GM19463 (cell line): Measurements from ENCODE around the gene CUX1.
"Not testable (repeated sequence)": the region's sequence is repeated elsewhere in the genome, so short reads cannot be mapped to it uniquely, and the experiment has no call there.

Experiments used
- ATAC-seq: cut with Tn5 transposase; IDR thresholded peaks from one replicate; pipeline ENCODE4 v1.9.1; 2021; ENCODE audit warnings: mild to moderate bottlenecking, moderate library complexity; ENCODE audit not compliant: unreplicated experiment

Gene CUX1

DNA sequence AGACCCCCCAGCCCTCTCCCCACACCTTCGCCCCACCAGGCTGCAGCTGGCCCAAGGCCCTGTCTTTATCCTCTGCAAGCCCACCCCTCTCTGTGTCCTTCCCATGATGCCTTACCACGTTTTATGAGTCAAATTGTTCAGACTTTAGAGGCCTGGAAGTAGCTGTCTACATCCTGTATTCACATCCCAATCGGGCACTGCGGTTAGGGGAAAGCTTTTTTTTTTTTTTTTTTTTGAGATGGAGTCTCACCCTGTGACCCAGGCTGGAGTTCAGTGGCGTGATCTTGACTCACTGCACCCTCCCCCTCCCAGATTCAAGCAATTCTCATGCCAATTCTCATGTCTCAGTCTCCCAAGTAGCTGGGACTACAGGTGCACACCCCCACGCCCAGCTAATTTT lies 347.7 kb downstream of the CUX1 start:
- ATAC-seq: no peak

DNA sequence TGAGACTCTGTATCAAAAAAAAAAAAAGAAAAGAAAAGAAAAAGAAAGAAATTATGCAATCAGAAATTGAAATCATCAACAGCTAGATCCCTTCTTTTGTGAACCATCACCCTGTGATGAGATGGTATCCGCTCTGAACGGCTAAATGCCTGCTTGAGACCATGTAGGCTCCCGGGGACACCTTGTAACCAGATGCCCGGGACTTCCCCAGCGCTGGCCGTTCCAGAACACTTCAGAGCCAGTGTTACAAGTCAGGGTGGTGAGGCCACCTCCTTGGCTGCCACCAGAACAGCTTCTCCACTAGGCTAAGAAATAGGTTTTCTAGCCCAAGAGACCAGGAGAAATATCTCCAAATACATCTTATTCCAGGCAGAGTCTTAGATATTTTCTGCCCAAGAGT lies 349.8 kb downstream of the CUX1 start:
- no peak for ATAC-seq

DNA sequence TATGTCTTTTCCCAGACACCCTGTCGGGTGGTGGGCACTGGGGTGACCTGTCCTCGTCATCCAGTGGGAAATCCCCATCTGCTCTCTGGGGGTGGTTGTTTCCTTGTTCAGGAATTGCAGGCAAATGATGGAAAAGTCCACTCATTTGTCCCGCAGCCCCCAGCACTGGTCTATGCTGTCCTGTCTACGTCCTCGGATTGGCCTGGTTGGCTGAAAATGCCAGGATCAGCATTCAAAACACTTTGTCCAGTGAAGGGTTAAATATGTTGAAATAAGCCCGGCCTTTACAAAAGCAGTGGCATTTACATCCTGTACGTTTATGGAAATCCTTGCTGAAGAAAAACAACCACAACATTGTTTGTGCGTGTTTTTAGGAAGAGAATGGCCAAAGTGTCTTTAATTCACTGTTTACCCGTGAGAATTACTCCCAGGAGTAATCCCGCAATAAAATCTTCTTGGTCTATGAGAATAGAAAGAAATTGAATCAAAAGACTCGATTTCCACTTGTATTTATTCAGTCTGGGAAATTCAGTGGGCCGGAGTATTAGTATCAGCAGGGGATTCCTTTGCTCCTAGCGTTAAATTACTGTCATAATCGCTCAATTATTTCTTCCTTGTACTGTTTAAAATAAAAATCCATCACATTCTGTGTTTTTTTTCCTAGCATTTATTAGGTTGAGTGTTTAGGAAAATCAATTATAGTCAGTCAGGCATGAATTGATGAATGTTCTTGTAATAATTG lies 352.4 kb downstream of the CUX1 start:
- no peak for ATAC-seq

DNA sequence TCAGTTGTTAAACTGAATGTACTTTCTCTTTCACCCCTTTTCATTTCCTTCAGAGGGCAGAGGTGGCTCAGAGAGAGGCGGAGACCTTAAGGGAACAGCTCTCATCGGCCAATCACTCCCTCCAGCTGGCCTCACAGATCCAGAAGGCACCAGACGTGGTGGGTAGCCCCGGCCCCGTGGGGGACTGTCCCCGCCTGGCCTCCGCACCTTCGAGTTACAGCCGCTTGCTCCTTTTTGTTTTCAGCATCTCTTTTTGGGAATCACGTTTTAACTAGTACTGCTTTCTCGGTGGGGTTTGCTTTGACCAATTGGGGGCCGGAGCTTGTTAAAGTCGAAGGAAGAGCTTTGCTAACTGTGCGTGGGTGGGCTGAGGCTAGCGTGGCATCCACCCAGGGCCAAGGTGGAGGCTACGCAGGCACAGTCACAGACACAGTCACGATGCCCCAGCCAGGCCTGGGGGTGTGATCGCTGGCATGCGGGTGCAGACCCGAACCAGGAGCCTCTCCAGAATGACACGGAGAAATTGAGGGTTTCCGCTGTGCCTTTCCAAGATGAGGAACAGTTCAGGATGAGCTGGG lies 353.1 kb downstream of the CUX1 start:
- no peak for ATAC-seq

DNA sequence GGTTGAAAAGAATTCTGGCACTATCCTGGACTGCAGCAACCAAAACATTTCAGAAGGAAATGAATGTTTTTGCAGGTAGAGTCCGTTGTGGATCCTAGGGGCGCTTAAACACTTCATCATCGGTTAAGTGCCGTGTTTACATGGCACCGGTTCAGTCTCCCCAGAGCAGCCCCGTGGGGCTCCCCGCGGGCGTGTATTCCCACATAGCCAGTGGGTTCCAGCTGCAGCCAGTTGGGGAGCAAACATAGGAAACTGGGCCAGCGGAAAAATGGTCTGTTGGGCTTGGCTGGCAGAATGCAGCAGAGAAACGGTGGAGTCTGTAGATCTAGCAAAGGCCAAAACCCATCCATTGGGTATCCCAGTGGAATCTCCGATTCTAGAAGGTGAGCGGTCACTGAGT lies 356.2 kb downstream of the CUX1 start:
- no peak for ATAC-seq

DNA sequence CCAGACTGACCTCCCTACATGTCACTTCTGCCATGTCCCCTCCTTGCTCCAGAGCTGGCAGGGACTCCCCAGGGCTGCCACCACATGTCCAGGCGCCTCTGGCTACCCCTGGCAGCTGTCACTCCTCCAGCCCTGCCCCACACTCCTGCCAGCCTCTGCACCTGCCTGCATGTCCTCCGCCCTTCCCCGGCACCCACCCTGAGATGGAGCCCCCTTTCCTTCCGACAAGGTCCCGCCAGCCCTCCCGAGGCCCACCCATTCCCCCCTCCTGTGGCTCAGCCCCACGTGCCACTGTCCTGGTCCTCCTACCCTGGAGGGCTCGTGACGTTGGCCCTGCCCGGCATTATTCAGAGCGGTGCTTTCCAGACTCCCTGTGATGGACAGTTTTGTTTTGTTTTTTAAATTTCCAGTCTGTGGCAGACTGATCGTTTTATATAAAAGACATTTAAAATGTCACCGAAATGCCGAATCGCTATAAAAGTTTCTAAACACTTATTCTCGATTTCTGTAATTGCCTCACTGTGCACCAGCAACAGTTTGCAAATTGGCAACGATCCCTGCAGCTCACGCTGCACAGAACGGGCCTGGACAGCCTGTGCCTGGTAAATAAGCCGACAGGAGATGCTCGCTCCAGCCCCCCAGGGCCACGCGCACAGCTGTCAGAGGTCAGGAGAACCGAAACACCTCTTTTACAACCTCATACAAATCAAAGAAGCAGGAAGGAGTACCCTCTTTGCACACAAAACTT lies 358.2 kb downstream of the CUX1 start:
- no peak for ATAC-seq

DNA sequence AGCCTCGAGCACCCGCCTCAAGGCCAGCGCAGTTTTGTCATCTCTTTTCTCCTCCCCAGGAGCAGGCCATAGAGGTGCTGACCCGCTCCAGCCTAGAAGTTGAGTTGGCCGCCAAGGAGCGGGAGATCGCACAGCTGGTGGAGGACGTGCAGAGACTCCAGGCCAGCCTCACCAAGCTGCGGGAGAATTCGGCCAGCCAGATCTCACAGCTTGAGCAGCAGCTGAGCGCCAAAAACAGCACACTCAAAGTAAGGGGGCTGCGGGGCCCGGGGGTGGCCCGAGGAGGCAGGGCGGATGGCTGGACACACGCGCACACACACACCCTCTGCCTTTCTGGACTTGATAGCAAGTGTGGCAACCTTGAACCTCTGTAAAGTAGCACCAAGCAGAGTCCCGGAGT lies 361.0 kb downstream of the CUX1 start:
- no peak for ATAC-seq

DNA sequence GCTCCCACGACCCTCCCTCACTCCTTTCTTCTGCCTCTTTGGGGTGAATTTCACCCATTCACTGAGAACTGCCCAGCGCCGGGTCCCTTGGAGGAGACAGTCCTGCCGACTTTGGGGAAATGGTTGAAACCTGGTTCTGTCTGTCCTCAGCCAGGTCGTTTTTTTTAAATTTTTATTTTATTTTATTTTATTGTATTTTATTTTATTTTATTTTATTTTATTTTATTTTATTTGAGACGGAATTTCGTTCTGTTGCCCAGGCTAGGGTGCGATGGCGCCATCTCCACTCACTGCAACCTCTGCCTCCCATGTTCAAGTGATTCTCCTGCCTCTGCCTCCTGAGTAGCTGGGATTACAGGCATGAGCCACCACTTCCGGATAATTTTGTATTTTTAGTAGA lies 363.3 kb downstream of the CUX1 start:
- no peak for ATAC-seq

DNA sequence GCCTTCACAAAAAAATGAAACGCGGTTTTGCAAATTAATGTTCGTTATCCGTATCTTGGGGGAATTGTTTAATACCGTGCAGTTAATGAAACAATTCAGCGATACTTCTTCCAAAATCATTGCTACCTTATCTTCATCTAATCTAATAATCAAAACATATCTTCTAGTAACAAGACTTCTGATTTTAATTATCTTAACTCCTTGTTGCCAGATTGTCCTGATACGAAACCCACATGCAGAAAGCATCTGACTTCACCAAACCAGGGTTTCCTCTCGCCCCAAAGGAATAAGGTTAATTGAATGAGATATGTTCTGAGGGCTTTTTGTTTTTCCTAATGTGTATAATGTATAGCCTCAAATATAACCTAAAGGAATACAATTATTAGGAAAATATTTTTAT lies 364.1 kb downstream of the CUX1 start:
- ATAC-seq: no peak

DNA sequence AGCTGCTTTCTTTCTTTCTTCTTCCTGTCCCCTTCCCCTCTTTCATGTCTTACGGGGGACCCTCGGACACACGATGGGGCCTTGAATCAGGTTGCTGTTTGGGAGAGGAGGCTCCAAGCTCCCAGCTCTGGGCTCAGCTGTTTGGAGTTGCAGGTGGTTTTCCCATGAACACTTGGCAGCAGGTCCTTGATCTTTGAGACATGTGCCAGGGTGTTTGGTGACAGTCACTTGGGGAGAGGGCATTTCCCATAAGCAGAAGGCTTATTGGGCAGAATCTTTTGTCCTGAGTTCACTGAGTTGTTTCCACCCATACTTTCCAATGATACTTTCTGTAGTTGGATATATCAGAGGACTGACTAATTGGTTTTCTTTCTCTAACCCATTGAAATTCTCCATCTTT lies 364.6 kb downstream of the CUX1 start:
- no peak for ATAC-seq

DNA sequence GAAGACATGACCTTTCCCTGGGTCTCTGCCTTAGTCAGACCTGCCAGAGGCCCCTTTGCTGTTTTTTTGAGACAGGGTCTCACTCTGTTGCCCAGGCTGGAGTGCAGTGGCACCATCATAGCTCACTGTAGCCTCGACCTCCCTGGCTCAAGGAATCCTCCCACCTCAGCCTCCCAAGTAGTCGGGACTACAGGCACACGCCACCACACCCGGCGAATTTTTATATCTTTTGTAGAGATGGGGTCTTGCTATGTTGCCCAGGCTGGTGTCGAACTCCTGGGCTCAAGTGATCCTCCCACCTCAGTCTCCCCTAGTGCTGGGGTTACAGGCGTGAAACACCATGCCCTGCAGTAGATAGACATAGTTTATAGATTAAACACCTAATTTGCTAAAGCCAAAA lies 366.4 kb downstream of the CUX1 start:
- ATAC-seq: not testable (repeated sequence)

DNA sequence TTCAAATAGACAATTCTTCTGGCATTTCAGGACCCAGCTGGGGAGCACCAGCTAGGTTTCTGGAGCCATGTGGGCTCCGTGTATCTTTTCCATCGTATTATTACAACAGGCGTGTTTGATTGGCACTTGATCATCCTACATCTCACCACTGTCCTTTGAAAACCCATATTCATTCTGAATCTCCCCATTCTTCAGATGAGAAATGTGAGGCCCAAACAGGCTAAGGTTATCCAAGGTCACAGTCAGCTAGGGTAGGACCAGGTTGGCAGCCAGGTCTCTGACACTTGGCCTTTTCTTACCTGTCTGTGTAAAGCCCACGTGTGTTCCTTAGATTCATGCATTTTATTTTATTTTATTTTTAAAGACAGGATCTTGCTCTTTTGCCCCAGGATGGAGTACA lies 366.9 kb downstream of the CUX1 start:
- no peak for ATAC-seq

DNA sequence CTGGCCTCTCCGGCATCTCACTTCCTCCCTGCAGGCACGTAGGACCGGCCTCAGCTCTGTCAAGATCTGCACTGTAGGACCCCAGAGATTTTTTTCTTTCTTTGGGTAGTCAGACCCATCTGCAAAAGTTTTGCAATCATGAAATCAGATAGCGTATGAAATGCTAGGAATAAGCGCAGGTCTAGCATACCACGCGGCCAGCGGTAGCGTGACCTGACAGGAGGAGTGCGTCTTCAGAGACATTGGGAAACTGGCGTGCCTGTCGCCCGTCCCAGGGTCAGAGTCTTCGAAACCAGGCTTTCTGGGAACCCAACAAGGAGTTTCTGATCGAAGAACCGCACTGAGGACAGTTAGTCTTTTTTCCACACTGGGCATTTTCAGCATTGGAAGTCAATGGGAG lies 368.4 kb downstream of the CUX1 start:
- ATAC-seq: no peak

DNA sequence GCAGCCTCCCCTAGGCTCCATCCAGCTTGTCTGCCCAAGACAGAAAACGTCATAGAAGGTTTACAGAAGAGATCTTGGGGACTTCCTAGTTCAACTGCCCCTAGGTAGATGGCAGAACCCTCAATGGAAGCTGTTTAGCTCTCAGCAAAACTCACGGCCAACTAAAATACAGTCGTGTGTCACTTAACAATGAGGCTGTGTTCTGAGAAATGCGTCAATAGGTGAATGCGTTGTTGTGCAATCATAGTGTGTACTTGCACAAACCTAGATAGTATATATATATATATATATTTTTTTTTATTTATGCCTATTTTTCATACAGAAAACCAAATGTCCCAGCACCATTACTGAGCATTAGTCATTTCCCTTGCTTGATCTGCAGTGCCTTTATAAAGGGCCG lies 368.9 kb downstream of the CUX1 start:
- no peak for ATAC-seq

DNA sequence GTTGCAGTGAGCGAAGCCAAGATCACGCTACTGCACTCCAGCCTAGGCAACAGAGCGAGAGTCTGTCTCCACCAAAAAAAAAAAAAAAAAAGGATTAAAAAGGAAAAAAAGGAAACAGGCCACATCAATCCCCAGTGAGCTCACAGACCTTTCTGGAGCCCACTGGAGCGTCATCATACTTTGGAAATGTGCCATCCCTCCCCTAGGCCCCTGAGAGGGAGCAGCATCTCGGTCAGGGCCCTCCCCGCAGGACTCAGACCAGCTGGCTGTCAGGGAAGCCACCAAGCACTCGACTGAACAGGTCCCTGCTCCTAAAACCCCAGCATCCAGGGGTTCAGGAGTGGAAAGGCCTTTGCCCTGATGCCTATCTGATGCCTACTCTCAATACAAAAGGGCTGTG lies 371.3 kb downstream of the CUX1 start:
- no peak for ATAC-seq

DNA sequence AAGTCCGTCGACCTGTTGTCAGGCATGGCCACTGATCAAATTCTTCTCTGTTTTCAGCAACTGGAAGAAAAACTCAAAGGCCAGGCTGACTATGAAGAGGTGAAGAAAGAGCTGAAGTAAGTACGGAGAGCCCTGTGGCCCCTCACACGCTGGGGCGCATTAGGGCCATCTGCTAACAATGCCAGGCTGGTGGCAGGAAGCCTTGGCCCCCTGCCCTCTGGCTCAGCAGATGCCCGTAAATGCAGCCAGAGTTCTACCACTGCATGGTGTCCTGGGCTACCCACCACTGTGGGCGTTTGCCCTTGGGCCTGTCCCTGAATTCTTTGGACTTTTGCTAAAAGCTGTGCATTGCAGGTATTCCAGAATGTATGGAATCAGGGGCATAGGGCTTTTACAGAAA lies 372.3 kb downstream of the CUX1 start:
- ATAC-seq: no peak

DNA sequence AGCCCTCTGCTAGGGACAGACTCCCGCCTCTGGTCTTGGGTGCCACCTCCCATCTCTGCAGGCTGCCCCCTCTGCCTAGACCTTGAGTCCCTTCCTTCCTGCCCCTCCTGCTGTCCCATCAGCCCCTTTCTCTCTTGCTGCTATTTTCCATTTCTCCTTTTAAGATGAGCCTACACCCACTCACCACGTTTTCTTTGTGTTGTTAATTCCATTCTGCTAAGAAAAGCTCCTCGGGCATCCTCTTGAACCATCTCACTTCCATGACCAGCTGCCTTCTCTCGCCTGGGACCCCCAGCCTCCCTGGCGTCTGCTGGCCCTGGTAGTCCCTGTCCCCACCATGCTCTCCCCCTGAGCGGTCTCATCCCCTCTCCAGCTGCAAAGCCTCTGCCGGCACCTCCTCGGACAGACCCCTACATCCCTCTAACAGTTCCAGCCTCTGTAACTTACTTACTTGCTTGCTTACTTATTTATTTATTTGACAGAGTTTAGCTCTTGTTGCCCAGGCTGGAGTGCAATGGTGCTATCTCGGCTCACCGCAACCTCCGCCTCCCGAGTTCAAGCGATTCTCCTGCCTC lies 373.4 kb downstream of the CUX1 start:
- no peak for ATAC-seq

DNA sequence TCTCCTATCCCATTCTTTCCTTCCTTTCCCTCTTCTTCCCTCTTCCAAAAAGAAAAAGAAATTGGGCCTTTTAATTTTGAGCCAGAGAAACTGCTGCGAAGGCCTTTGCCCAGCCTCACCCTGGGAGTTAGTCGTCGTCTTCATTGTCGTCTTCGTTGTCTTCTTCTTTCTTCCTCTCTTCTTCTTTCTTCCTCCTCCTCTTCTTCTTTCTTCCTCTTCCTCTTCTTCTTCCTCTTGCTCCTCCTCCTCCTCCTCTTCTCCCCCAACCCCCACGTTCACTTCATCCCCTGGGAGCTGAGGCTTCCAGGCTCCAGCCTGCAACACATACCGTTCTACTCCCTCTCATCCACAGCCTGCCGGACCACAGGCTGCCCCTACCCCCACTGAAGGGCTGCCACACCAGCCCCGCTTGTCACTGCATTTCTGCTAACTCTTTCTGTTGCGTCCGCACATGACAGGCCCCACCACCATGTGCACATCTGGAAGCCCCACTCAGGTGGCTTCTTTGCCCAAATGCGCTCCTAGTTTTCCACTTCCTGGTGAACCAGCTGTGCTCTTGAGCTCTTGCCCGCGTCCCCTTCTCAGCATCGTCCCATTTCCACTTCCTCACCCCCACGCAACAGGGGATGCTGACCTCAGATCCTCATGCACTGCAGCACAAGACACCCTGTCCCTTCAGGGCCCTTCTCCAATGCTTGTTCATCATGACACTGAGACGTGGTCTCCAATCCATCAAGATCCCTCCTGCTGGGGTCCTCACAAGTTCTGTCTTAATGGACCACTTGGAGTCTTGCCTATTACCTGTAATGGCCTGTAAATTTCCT lies 374.3 kb downstream of the CUX1 start:
- ATAC-seq: no peak

DNA sequence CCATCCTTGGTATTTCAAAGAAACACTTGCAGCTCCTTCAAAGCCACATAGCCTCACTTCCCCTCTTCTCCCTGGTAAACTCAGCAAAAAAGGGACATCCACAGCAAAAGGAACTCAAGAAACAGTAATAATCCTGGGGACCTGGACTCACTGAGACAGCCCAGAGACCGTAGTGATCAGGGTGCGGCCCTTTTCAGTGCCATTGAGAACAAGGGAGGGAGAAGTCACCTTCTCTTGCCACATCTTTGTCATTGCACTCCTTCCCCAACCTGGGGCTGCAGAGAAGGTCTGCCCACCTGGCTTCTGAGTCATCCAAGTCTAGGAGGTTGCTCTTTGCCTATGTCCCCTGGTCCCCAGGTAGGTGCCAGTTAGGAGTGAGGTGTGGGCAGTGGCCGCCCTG lies 375.4 kb downstream of the CUX1 start:
- no peak for ATAC-seq

DNA sequence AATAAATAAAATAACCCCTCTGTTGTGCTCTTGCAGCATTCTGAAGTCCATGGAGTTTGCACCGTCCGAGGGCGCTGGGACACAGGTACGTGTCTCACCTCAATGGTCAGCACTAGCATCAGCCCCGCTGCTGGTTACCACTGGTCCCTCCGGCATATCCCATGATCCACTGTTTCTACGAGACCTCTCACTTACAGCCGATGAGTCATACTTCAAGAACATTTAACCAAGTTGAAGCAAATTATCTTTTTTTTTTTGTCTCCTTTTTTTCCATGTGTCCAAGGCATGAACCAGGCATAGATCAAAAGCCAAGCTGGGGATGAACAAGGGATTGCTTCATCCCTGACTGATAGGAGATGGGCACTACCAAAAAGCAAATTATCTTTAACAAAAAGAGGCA lies 376.4 kb downstream of the CUX1 start:
- ATAC-seq: no peak

DNA sequence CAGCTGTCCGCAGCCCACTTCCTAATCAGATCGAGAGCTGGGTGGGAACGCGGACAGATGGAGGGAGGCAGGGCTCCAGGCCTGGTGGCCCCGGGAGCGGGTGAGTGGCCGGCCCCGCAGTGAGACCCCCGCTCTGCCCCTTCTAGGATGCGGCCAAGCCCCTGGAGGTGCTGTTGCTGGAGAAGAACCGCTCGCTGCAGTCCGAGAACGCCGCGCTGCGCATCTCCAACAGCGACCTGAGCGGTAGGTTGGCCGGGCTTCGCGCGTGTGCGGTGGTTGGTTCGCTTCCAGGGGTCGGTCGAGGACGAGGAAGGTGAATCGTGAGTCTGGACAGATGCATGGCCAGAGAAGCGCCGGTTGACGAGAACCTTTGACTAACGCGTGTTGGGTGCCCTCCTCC lies 377.9 kb downstream of the CUX1 start:
- ATAC-seq: no peak
